ENCODE results near the gene SLC25A41. TPM values are rescaled to one million over a fixed set of nuclear protein-coding genes. Genes with fewer than 3 reads are reported as not detected.
"Not testable (repeated sequence)": the region's sequence is repeated elsewhere in the genome, so short reads cannot be mapped to it uniquely, and the experiment has no call there.

Gene SLC25A41
- total RNA-seq, 2 experiments from 2014 or later, result 0.38 to 0.48 TPM

DNA sequence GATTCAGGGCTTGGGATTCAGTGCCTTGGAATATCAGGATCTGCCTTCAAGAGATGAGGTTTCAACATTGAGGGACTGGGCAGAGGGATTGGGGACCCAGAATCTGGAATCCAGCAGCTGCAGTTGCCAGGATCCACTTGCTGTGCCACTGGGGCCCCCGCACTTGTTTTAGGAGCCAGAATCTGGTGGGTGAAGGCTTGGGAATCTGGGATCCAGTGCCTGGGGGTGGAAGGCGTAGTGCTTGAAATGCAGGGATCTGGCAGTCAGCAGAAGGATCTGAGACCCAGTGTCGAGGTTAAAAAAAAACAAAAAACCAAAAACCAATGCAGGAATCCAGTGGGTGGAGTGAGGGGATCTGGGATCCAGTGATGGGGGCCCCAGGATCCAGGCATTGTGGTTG lies 7.3 kb upstream of the SLC25A41 start:
- POLR2A ChIA-PET, result no interaction called here
- CTCF ChIA-PET, result no interaction called here

DNA sequence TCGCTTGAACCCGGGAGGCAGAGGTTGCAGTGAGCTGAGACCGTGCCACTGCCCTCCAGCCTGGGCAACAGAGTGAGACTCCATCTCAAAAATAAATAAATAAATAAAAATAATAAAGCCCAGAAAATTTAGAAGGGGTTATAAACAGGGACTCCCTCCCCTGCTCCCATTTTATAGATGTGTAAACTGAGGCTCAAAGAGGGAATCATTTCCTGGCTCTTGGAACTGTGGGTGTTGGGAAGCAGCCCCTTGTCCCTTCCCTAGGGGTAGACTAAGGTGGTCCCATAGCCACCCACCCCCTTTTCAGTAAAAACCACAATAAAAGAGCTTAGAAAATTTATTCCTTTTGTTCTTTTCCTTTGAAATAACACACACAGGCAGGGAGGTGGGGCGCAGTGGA lies 6.2 kb upstream of the SLC25A41 start:
- ChIA-PET CTCF (no interaction called here), POLR2A (no interaction called here)

DNA sequence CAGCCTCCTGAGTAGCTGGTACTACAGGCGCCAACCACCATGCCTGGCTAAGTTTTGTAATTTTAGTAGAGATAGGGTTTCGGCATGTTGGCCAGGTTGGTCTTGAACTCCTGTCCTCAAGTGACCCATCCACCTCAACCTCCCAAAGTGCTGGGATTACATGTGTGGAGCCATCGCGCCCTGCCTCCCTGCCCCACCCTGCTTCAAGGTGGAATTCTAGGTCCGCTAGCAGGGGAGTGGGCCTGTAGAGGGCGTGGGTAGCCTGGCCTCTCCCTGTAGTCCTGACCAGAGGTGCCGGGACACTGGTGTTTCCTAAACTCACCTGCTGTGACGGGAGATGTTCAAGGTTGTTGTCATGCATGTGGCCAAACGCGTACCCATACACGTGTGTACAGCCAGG lies 398 bp downstream of the SLC25A41 start:
- POLR2A ChIA-PET, result no interaction called here
- CTCF ChIA-PET, result no interaction called here

DNA sequence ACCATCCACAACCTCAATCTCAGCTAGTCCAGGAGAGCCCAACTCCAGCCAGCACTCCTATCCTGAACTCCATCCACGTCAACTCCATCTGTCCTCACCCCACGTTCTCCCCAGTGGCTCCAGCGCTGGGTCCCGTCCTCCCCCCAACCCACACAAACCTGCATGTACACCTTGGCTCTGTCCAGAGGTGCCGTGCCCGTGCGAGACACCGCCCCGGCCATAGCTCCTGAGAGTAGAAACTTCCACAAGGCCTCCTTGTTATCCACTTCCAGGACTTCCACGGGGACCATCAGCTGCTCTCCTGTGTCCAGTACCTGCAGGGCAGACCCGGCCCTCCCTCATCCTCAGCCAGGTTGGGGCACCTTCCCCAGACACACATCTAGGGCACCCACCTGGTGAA lies 1.7 kb downstream of the SLC25A41 start:
- POLR2A ChIA-PET, result no interaction called here
- CTCF ChIA-PET, result interaction anchor here (0.6 to 1.4 kb wide), 2 partner anchors 18 to 106 kb away, joined by 3 read pairs; no protein-coding TSS in a partner anchor

DNA sequence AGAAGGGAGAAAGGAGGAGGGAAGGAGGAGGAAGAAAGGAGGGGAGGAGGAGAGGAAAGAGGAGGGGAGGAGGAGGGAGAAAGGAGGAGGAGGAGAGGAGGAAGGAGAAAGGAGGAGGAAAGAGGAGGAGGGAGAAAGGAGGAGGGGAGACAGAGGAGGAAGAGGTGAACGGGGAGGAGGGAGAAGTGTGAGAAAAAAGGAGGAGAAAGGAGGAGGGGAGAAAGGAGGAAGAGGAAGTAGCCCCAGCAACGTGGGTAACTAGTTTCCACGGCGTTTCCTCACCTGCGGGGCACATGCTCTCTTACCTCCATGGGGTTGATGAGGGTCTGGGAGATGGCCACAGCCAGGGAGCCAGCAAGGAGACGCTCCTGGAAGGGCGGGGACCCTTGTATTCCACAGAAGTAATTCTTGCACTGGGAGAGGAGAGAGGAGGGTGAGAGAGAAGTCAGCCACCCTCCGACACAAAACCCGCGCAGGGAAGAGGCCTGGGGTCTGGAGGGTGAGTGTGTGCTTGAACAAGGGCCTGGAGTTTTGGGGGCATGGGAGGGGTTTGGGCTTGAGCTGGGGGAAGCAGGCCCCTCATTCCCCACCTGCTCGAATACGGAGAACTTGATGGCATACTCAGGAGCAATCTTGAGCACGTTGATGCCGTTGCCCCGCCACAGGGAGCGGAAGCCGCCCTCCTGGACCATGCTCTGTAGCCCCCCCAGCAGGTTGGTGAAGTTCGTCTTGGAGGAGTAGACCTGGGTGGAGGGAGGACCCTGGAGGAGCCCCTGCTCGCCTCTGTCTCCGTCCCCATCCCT lies 3.9 kb downstream of the SLC25A41 start:
- ChIA-PET POLR2A (no interaction called here), CTCF (interaction anchor here (0.6 kb wide), 1 partner anchor 1252 kb away, joined by 3 read pairs; no protein-coding TSS in a partner anchor)

DNA sequence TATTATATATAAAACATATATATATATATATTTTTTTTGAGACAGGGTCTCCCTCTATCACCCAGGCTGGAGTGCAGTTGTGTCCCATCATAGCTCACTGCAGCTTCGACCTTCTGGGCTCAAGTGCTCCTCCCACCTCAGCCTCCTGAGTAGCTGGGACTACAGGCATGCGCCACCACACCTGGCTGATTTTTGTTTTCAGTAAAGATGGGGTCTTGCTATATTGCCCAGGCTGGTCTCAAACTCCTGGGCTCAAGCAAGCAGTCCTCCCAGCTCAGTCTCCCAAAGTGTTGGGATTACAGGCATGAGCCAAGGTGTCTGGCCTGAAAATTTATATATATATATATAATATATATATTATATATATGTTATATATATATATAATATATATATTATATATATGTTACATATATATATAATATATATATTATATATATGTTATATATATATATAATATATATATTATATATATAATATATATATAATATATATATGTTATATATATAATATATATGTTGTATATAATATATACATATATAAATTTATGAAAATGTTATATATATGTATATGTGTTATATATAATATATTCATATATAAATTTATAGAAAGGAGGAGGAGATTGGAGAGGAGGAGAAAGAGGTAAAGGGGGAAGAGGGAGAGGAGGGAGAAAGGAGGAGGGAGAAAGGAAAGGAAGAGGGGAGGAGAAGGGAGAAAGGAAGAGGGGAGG lies 4.7 kb downstream of the SLC25A41 start:
- CTCF ChIA-PET, result interaction anchor here (0.7 kb wide), 1 partner anchor 14 kb away, joined by 3 read pairs; no protein-coding TSS in a partner anchor

DNA sequence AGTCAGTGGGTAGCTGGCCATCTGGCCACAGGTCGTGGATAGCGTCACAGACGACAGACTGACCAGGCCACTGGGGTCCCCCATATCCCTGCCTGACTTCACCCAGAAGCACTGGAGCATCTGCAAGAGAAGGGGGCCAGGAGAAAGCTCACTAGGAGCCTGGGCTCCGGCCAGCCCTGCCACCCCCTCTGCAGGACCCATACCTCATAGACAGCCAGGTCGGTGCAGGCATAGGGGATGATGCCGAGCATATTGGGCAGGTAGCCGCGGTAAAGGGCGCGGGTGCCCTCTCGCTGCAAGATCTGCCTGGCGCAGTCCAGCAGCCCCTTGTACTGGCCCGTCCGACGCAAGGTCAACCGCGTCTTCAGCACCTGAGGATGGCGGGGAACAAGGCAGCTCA lies 6.4 kb downstream of the SLC25A41 start:
- POLR2A ChIA-PET, result no interaction called here

More for the DNA sequence above, 4.7 kb downstream of the SLC25A41 start:
- POLR2A ChIA-PET, result not testable (repeated sequence)

DNA sequence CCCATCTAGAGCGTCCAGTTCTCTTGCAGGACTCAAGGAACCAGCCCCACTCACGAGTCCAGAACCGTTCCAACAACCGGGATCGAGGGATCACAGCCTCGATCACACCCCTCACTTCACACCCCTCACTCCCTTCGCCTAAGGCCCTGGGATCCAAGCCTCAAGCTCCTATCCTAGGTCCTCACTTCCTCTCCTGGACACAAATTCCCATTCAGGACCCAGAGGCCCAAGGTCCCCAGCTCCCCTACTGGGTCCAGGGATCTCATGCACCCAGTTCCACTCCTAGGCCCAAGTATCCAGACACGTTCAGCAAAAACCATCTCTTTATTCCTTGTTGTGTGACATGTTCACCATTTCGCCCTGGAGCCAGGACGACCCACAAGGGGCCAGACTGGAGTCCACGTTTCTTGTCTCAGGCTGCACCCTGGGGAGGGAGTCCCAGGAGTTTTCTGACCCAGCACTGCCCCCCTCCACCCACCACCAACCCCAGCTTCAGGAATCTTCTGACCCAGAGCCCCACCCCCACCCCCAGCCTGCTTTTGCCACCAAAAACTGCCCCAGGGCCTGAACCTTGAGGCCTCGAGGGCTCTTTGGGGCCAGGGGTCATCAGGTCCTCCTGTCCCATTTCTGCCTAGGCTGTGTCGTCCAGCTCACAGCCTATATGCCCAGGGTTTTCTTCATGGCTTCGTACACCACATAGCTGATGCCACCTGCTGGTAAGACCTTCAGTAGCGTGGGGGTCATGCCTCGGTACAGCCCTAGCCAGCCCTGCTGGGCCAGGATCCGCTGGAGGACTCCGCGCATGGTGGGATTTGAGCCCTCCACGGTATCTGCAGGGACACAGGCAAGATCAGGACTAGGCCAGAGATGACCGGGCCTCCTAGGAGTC lies 7.6 kb downstream of the SLC25A41 start:
- CTCF ChIA-PET, result interaction anchor here (1.0 to 1.7 kb wide), 5 partner anchors 51 to 437 kb away, joined by 3 to 5 read pairs (median 4); partner anchors contain the start of gene DENND1C
- POLR2A ChIA-PET, result interaction anchor here (1.6 to 2.2 kb wide), 2 partner anchors 33 to 56 kb away, joined by 4 to 10 read pairs; partner anchors contain the start of genes DENND1C and GTF2F1

More for the DNA sequence above, 6.4 kb downstream of the SLC25A41 start:
- CTCF ChIA-PET, result no interaction called here

DNA sequence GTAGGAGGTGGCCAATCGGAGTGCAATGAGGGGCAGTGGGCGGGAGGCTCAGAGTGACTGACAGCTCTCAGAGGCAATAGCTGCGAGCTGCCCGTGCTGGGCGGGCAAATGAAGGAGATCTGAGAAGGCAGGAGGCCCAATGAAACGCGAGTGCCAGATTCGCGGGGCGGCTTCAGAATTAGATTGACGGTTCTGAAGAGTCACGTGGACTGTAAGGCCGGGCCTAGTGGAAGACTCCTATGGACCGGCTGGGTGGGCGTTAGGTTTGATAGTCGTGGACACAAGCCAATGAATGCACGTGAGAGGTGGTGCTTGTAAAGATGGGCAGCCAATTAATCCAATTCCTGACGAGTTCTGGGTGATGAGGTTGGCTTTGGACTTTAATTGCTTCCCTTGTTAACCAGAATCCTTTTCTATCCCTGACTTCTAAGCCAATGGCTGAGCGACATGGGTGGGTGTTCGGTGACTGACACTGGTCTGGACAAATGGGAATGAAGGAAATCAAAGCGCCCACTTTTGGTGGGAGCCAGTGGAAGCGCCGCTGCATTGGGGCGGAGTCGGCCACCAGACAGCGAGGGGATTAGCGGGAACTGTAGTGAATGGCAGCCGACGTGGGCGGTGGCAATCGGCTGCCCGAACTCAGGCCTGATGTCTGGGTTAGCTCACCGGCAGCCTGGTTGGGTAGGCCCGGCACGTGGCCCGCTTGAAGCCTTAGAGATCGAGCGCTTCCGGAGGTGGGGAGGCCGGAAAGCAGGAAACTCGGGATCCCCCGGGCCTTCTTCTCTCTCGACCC lies 8.4 kb downstream of the SLC25A41 start:
- ChIA-PET CTCF (interaction anchor here (1.3 to 1.7 kb wide), 4 partner anchors 51 to 438 kb away, joined by 3 to 5 read pairs (median 4); partner anchors contain the start of gene DENND1C), POLR2A (interaction anchor here (0.5 to 2.2 kb wide), 7 partner anchors 32 to 711 kb away, joined by 3 to 15 read pairs (median 4); partner anchors contain the start of genes ALKBH7, CLPP, DENND1C and GTF2F1)

DNA sequence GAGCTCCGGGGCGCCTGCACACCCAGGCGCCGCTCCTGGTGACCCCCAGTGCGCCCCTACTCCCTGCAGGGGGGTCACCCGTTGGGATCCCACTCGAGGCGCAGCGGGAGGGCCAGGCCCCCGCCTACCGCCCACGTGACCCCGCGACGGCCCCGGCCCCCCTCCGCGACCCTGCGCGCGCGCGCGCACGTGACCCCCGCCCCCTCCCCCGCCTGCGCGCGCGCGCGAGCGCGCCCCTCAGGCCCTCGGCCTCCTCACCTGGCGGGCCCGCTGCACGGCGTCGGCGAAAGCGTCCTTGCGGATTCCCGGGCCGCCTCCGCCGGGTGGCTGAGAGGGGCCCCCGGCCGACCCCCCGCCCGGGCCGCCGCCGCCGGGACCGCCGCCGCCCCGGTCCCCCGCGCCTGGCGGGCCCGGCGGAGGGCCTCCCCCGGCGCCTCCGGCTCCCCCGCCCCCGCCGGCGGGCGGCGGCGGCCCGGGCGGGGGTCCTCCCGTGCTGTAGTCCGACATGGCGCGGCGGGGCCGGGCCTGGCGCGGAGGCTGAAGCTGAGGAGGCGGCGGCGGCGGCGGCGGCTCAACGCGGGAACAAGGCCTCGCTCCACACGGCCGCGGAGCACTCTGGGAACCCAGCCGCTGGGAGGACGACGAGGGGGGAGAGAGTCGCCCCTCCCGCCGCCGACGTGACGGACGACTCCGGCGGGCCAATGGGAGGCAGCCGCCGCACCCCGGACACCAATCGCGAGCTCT lies 9.2 kb downstream of the SLC25A41 start, which contains the start of gene KHSRP:
Gene KHSRP, minus strand, starts transcription at position 617 of the 744 bp plus-strand sequence. Its CDS starts 110 bp downstream, at position 507.
- POLR2A ChIA-PET, result interaction anchor here (0.7 to 2.2 kb wide), 6 partner anchors 31 to 710 kb away, joined by 4 to 15 read pairs (median 6); partner anchors contain the start of genes ALKBH7, CLPP, DENND1C and GTF2F1
- CTCF ChIA-PET, result interaction anchor here (1.2 to 1.6 kb wide), 4 partner anchors 52 to 76 kb away, joined by 3 to 5 read pairs (median 4); partner anchors contain the start of genes ALKBH7 and DENND1C

DNA sequence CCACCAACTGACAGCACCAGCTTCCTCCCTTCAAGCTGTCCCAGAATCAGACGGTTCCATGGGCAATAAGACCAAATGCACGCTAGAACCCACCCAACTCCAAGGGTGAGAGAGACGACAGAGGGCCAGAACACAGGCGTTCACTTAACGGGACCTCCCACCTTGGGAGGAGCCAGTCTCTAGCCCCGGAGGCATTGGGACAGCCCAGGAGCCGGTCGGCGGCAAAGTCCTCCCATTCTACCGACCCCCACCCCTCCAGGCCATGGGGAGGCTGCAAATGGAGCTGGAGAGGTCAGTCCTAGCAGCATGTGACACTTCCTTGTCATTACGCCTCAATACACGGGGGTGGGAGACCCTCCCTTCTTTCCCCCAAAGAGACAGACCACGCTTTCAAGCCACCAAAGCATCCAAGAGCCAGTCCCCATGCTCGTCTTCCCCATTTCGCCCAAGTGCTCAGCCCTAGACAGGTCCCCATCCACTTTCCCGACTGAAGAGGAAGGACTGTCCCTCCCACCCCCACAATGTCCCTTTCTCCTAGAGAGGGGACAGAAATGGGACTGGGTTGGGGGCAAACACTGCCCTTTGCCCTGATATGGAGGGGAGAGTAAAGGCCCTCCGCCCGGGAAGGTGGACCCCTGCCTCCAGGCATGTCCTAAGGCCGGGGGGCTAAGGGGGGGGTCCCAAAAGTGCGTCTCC lies 9.9 kb downstream of the SLC25A41 start:
- ChIA-PET POLR2A (no interaction called here), CTCF (interaction anchor here (1.2 kb wide), 1 partner anchor 51 kb away, joined by 3 read pairs; the partner anchor contains the start of gene ALKBH7)

DNA sequence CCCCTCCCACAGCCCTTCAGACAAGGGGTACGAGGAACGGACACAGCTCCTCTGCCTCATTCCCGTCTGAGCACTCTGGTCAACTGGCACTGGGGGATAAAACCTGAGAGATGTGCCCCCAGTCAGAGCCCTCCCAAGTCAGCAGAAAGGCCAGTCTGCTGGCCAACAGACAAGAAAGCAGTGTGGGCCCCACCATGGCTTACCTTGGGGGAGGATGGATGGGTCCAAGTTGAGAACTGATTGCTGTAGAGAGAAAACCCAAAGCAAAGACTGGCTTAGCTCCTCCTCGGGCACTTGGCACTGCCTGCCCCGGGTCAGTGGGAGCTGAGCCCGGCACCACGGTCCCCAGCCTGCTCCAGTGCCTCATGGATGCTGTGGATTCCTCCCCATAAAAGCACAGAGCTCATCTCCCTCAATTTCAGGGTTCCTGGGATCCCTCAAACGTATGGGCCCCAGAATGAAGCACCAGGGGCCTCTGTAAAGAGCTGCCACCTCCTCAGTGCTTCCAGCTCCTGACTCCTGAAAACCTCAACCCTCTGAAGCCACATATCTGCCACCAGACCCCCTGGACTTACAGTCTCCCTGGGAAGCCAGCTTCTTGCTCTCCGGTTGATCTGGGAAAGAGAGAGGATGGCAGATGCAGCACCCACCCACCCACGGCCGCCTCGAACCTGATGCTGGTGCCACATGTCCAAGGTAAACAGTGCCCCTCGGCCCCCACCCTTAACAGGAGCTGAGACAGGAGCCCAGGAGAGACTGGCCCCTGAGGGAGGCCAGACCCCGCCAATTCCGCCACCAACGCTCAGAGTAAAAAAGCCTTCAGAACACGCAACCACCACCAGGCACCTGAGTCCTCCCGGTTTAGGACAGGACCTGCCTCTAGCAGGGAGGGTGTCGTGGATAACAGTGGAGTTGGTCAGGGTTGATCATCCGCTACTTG lies 12.2 kb downstream of the SLC25A41 start:
- POLR2A ChIA-PET, result interaction anchor here (0.9 kb wide), 1 partner anchor 13 kb away, joined by 3 read pairs; no protein-coding TSS in a partner anchor
- CTCF ChIA-PET, result no interaction called here

DNA sequence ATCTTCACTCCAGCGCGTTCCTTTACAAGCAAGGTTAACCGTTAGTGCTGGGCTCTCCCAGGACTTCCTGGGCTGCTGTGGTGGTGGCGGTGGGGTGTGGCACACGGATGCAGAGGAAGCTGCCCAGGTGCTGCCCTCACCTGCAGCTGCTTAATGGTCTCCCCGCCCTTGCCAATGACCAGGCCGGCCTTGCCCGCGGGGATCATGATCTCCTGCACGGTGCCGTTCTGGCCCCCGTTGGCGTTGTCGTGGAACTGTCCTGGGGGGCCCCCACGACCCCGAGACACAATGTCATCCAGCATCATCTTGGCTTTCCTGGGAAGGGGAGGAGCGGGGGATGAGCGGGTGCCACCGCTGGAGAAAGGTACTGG lies 15.0 kb downstream of the SLC25A41 start:
- POLR2A ChIA-PET, result no interaction called here
- CTCF ChIA-PET, result no interaction called here

DNA sequence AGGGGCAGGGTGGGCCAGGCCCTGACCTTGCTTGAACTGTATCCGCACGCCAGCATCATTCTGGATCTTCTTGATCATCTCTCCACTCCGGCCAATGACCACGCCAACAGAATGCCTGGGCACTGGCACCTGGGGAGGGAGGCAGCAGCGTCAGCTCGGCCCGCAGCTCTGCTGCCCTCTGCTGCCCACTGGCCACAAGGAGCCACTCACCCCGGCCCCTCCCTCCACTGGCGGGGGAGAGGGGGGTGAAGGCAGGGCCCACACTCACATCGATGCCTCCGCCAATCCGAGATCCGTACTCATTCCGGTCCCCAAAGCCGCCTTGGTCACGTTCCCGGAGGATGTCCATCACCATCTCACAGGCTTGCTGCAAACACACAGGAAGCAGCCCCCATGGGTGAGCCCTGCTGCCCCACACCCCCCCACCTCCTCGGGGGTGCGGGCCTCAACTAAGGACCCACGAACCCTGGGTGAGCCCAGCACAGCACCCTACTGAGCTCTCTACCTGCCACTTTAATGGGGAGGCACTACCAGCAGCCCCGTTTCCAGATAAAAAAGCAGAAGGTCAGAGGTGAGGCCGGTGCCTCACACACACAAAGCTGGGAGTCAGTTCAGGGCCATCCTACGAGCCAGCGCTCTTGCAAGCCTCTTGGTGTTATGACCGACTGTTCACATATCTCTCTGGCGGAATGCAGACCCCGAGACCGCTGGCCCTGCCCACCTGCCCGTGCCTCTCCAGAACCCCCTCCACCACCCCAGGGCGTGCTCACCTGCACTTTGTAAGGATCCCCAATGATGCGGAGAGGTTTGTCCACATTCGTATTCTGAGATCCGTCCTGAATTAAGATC lies 15.6 kb downstream of the SLC25A41 start:
- ChIA-PET CTCF (no interaction called here), POLR2A (no interaction called here)
